ENCODE data around the gene SULT1C2.
A peak's percentile ranks its signal among the peaks of the same experiment; 100 is the strongest.
"Not testable (repeated sequence)": the region's sequence is repeated elsewhere in the genome, so short reads cannot be mapped to it uniquely, and the experiment has no call there.

The SULT1C2 gene

DNA sequence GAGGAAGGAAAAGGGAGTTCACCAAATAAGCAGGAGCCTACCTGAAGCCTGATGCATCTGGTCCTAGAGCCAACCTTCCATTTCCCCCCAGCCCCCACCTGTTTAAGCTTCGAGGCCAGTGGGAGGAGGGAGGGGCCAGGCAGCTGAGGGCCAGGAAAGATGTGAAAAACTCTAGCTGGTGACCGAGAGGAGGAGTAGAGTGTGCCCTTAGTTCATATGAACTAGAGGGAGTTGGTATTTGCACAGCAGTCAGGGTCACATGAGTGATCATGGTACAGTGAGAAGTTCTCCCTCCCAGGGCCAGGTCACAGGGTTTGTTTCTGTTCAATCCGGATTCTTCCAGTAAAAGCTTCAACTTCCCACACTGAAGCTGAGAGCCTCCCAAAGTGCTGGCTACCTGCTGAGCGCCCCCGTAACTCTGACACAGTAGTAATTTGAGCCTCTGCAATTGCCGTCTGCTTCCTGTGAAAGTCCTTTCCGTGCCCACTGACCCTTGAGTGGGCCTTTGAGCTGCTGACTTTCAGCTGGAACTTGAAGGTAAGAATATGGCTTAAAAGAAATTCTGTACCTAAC lies at the start of gene SULT1C2:
SULT1C2 (plus strand) TSS at position 362 of the 573 bp plus-strand sequence. CDS start 4,773 bp downstream, outside the sequence.
- DNase-seq (ENCODE audit: low spot score) = no peak

DNA sequence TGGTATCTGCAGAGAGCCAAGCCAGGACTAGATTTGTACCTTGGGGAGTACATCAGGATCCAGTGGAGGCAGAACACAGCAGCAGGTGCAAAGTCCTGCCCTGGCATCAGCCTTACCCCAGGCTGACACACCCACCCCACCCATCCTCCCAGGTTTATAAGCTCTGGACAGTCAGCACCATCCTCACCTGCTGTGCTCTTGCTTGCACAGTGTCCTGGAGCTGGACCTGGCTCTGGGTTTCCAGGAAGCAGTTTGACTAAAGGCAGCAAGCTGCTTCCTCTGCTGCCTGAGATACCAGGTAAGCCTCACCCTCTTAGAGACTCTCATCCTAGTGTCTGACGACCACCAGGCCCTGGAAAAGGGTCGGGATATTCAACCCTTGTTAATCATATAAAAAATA lies 48.9 kb upstream of the SULT1C2 start, which contains the start of gene SULT1C3:
SULT1C3 (plus strand) TSS at position 183 of the 400 bp plus-strand sequence. CDS start 7,227 bp downstream, outside the sequence.
- no peak for DNase-seq (ENCODE audit: low spot score)

DNA sequence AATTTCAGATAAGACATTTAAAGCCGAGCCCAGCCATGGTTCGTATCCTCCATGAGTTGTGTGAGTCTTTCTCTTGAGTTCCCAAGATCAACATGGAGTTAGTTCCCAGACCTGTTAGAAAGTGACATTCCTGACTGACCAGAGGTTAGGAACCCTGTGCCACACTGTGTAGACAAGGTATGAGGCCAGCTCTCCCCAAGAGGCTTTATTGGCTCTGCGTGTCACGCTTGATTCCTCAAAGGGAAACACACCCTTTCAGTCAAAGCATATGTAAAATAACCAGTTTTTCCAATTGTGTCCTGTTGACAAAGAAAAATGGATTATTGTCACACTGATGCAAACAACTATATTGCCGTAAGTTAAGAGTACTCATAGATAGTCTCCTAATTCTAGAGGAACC lies 47.7 kb upstream of the SULT1C2 start:
- DNase-seq (ENCODE audit: low spot score) = no peak

DNA sequence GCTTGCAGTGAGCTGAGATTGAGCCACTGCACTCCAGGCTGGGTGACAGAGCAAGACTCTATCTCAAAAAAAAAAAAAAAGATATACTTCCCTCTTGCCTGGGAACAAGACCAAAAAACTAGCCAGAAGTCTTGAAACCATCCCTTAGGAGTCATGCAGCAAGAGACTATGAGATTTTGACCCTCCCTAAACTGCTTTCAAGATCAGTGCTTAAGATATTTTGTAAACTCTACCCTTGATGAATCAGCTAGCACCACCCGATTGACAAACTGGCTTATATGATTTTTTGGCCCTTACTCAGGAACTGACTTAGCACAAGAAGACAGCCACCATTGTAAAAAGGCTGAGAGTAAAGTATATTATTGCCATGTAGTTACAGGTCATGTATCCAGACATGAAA lies 45.1 kb upstream of the SULT1C2 start:
- no peak for DNase-seq (ENCODE audit: low spot score)

DNA sequence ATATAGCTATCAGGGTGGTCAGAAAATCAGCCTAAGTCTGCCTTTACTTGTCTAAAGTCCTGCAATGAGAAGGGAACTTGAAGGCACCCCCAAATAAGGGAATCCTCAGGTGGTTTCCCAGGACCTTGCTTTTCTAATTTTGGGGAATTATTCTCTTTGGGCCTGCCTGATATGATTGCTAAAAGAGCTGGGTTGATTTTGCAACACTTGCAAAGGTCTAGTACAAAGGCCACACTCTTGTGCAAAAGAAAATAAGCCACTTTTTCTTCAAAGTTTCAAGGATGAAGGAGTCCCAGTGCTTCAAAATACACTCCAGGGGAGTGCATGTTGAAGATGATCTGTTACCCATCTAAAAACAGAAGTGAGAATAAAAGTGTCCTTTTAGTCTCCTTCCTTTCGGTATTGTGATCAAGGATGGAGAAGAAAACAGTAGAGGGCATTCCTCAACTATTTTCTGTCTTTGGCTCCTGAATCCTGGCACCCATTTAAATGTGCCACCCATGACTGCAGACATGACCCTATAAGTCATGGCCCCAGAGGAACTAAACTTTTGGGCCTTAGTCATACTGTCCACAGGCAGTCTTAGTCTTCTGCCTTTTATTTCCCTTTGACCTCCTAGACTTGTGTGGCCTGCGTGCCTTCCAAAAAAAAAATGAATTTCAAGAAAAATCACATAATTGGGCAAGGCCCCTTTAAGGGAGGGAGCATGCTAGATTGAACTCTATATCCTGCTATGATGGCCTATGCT lies 43.9 kb upstream of the SULT1C2 start:
- no peak for DNase-seq (ENCODE audit: low spot score)

DNA sequence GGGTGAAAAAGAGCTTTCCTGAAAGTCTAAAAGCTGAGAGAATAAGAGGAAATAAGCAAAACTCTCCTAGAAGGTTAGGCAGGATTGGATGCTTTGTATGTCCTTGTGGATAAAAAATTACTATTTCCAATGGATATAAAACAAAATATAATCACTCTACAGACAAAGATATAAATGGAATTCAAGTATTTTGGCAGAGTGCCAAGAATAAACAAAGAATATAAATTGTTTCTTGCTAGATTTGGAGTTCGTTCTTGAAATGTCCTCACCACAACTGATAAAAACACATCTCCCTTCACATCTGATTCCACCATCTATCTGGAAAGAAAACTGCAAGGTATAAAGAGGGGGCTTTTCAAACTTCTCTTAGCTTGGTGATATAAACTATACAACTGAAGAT lies 35.6 kb upstream of the SULT1C2 start:
- no peak for DNase-seq (ENCODE audit: low spot score)

DNA sequence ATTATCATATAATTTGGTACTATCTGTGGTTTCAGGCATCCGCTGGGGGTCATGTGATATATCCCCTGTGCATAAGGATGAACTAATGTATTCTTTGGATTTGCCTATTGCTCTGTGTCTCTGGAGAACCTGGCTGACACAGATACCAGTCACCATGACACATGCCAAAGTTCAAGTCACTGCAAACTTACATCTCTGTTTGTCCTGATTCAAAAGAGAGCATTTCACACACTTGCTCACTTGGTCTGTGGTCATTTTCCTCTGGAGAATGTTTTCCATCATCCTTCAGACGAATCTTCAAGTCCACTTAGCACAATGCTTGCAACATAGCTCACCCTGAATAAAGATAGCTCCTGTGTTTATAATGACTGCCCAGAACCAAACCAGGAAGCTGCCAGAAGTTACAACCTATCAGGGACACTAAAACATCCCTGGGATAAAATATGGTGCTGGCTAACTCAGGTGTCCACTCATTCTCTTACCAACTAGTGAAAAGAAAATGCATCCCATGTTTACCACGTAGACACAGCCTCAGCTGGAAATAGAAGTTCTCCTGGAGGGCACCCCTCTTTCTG lies 30.9 kb upstream of the SULT1C2 start:
- DNase-seq (ENCODE audit: low spot score) = no peak

DNA sequence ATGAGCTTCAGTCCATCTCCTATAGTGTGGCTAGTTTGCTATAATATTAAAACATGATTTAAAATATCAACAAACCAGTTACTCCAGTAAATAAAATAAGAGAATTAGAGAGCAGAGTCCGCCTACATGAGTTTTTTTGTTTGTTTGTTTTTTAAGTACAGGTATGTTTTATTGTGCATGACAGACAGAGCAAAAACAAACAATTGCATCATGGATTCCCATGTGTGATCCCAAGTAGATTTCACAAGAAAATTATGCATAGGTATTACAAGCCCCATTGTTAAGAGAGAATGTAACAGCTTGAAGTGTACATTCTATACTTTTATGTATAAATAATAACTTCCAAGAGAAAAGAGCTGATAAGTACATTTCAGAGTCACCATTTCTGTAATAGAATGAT lies 27.9 kb upstream of the SULT1C2 start:
- no peak for DNase-seq (ENCODE audit: low spot score)

DNA sequence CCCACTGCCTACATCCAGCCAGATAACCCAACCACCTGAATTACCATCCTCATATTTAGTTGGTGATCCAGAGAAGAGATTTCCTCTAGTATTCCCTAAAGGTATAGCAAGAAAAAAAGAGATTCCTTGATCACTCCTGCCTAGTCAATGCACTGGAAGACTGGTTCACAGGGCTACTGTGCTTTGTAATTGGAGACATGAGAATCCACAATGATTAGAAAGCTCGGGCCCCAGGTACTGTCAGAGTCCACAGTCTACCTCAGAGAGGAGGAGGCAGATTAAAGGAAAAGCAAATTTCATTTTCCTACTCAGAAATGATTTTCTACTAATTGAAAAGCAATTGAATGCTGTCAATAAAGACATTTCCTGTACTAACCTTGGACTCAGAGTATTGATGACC lies 26.7 kb upstream of the SULT1C2 start:
- DNase-seq (ENCODE audit: low spot score) = no peak

DNA sequence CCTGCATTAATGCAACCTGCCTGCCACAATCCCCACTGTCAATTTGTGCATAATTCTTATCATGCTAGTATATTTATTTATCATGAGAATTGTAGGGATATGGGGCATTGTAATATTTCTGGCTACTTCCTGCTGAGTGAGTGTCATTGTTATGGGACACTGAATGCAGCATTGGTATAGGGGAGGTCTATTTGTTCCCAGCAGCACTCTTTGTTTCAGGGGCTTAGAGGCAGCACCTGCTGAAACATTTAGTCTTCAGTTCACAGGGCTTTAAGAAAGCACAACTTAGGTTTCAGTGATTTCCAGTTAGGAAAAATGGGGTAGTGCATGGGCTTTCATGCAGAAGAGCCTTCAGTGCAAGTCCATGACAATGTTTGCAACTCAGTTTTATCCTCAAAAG lies 25.3 kb upstream of the SULT1C2 start:
- DNase-seq (ENCODE audit: low spot score) = no peak

DNA sequence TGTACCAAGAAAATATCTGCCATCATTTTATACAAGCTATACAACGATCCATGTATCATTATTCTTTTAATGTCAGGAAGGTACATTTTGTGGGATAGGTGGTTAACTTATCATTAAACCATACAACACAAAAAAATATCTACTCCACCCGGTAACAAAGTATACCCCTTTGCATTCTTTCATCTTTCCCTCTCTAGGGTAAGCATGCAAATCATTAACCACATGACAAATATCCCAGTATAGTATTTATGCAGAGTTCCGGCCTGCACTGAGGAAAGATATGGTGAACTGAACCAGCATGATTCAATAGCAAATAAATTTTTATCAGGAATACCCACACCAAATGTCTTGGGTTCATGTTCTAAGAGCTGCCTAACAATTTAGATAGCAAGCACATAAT lies 22.5 kb upstream of the SULT1C2 start:
- DNase-seq (ENCODE audit: low spot score) = no peak

DNA sequence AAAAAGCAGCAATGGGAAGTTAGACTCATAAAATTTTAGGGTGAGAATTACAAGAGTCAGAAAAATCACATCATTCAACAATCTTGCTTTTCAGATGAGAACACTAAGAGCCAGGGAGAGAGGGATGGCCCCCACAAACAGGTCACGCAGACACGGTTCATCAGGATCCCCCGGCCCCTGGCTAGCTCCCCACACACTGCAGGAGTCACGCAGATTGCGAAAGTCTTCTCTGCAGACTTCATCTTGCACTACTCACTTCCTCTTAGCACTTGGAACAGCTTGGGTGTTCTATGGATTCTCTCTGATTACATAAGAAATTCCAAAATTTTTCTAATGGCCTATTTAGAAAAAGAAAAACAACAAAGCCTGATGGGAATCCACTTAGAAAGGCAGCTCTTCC lies 21.6 kb upstream of the SULT1C2 start:
- DNase-seq (ENCODE audit: low spot score) = no peak

DNA sequence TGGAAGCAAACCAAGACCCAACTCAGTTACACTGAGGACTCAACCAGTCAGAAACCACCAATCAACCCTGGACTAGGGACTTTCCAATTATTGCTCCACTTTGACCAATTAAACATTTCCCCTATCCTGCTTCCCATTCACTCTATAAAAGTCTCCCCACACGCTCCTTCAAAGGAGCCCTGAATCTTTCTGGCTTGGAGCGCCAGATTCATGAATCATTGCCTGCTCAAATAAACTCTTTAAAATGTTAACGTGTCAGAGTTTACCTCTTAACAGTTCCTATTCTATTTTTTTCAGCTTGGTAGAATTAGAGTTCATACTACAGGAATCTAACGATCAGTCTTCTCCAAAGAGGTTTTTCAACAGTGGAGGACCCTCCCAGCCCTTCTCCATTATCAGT lies 20.7 kb upstream of the SULT1C2 start:
- DNase-seq (ENCODE audit: low spot score) = peak; percentile 28

DNA sequence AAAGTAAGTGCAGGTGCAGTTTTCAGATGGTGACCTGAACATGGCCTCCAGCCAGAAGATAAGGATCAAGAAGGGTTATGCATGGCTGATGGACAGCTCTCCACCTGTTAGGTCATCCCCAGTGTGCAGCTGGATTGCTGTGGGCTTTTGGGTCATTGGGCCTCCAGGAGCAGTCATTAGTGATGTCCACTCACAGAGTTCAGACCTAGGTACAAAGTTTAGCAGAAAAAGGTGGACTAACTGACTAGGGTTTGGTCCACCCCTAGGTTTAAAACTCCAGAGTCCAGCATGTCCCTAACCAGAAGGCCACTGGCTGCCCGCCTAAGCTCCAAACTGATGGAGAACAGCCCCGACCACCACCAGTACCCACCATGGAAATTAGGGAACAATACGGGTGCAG lies 18.3 kb upstream of the SULT1C2 start:
- no peak for DNase-seq (ENCODE audit: low spot score)

DNA sequence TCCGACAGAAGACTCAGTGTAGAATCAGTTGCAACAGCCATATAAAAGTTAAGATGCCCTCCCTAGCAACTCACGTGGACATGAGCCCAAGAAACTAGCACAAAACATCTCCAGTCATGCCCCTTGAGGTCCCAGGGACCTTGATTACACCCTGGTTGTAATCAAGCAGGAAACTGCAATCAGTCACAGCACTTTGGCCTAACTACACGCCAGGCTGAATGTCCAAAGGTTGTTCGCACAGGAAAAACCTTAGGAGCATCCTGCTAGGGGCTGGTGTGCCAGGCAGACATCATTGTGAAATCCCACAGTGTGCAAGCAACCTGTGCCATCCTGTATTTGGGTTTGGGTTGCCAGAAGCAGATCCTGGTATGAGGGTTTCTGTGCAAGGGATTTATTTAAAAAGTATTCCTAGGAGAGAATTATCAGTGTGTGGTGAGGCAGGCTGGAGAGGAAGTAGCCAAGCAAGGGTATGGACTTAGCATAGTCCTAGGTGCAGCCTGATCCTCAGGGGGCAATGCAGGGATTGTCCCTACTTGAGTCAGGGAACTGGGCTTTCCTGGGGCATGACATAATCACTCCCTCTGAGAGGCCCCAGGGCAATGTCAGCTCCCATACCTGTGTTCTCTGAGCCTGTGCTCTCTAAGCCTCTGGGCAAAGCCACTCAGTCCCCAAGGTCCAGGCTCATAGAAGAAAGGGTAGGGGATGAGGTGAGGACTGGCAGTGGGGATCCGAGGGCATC lies 17.8 kb upstream of the SULT1C2 start:
- no peak for DNase-seq (ENCODE audit: low spot score)

DNA sequence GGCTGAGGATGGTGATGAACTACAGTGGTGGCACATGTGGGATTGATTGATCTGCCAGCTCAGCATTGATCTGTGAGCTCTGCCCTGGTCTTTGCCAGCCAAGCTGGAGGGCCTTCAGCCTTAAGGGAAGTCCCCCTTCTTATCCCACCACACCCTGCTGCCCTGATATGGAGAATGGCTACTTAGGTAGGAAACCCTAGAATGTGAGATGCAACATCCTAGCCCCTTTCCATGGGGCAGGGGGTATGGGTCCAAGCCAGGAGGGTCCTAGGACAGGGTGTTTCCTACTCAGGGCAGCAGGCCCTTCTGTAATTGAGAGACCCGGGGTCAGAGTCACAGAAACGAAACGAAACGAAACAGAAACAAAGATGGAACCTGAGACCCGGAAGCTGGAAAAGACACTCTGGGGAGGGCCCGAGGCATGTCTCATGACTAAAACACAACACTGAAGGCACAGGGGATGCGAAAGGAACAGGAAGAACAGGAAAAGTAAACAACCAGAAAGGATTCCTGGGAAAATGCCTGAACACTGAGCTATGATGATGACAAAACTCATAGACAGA lies 16.9 kb upstream of the SULT1C2 start:
- DNase-seq (ENCODE audit: low spot score) = peak; percentile 48

DNA sequence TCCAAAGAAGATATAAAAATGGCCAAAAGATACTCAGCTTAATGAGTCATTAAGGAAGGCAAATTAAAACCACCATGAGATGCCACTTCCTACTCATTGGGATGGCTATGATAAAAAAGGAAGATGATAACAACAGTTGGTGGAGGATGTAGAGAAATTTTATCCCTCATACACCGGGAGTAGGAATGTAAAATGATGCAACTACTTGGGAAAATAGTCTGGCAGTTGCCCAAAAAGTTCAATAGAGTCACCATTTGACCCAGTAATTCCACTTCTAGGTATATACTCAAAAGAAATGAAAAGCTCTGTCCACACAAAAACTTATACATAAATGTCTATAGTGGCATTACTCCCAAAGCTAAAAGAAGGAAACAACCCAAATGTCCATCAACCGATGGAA lies 10.1 kb upstream of the SULT1C2 start:
- DNase-seq (ENCODE audit: low spot score) = no peak

DNA sequence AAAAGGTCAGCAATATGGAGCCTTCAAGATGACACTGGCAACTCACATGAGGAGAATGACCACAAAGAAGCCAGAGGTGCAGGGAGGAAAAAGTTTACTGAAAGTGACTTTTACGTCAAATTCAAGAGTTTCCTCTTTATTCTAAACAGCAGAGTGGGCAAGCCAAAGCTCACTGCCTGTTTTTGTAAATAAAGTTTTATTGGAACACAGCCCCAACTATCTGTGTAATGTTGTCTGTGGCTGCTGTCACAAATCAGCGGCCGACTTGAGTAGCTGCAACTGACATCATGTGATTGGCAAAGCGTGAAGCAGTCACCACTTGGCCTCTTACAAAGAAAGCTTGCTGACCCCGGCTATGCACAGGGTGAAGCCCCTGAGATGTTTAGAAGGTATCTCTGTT lies 9.2 kb upstream of the SULT1C2 start:
- DNase-seq (ENCODE audit: low spot score) = no peak

DNA sequence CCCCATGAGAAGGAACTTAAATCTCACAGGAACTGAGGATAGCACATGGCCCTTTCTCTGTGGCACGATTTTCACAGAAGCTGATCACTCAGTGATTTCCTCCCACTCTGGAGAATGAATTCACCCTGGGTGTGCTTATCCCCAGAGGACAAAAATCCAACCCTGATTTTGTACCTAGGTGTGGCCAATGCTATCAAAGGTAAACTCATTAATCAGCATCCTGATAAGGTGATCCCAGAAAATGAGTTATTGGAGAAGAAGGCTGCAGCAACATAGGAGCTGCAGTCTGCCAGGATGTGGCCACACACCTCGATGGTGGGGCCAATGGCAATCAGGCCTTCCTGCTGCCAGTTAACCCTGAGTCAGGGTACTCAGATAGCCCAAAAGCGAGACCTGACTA lies 8.2 kb upstream of the SULT1C2 start:
- DNase-seq (ENCODE audit: low spot score) = no peak

DNA sequence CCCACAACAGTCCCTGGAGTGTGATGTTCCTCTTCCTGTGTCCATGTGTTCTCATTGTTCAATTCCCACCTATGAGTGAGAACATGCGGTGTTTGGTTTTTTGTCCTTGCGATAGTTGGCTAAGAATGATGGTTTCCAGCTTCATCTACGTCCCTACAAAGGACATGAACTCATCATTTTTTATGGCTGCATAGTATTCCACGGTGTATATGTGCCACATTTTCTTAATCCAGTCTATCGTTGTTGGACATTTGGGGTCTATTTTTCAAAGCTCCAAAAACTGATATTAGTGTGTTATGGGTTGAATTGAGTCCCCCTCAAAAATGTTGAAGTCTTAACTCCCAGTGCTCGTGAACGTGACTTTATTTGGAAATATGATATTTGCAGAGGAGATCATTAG lies 4.1 kb upstream of the SULT1C2 start:
- not testable (repeated sequence) for DNase-seq (ENCODE audit: low spot score)

DNA sequence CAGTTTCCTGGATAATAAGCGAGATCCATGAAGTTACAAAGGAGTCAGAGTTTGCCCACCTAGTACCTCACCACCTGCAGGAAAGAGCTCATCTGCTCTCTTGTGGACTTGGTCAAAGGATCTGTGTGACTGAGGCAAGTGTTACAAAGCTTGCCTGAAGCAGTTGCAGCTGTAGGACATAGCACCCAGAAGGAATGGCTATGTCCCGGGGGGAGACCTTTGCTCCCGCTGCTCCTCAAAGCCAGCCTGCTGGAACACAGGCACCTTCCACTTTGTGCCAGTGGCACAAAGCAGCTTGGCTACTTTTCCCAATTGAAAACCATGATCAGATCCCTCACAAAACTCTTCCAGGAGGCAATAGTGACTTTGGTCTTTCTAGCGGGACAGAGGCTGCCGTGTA lies 3.1 kb upstream of the SULT1C2 start:
- DNase-seq (ENCODE audit: low spot score) = no peak

DNA sequence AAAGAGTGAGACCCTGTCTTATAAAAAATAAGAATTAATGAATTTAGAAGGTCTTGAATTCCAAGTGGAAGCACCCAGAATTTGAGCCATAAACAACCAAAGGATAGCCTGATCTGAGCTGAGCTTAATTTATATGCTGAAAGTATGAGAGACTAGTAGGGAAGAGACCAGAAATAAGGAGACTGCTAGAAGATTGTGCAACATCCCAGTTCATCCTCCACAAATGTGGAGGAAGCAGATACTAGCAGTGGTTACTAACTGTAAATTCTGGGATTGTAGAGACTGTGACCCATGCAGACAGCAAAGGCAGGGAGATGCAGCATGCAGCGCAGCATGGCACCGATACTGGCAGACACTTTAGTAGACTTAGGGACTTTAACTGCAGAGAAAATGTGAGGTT lies 1.5 kb upstream of the SULT1C2 start:
- no peak for DNase-seq (ENCODE audit: low spot score)

DNA sequence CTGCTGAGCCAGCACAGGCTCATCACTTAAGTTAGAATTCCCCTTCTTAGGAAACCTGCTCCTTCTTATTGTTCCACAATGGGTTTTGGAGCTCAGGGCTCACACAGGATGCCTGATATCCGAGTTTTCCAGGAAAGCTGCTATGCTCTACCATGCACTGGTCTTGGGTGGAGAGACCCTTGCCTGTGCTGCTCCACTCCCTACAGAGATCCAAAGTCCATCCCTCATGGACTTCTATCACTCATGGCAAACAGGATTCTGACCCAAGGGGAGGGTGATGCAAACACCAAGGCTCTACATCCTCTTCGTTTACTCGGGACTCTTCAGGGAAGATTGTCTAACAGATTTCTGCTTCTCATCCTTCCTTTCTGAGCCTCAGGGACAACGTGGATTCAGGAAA lies 5.2 kb downstream of the SULT1C2 start:
- DNase-seq (ENCODE audit: low spot score) = no peak

Measured in AG20443 (cell line).